Lower leg skin (tissue), 4 donors: ENCODE data around the gene PCCA. TPM values are rescaled to one million over a fixed set of nuclear protein-coding genes. Genes with fewer than 3 reads are reported as not detected.

Experiments used
- DNase-seq, 2 donors: peaks; one replicate each; pipeline ENCODE4 v3.0.0-alpha.2; 2019; ENCODE audit warnings: low spot score in 2 of 2
- H3K4me3 ChIP-seq: fragments of 200-600 bp; sonication (generic); 2 replicates; pipeline ENCODE4 v1.5.1; 2017; ENCODE audit warnings: mild to moderate bottlenecking, low read depth; ENCODE audit not compliant: poor library complexity, severe bottlenecking
- CTCF ChIP-seq, 3 donors: fragments of 450-650 bp; IDR thresholded peaks; one replicate each; pipeline ENCODE4 v1.5.1; 2016; ENCODE audit warnings: antibody characterized with exemption in 3 of 3, mild to moderate bottlenecking in 3 of 3, moderate library complexity in 2 of 3
- POLR2A ChIP-seq, 2 donors: fragments of 450-650 bp; IDR thresholded peaks; one replicate each; pipeline ENCODE4 v1.6.1; 2016 to 2017; ENCODE audit warnings: antibody characterized with exemption in 2 of 2, mild to moderate bottlenecking in 1 of 2, moderate library complexity in 1 of 2
- WGBS, 2 donors: methylation state at CpG; one replicate each; pipeline ENCODE4 v1.1.5; 2018; 5-methylcytosine and 5-hydroxymethylcytosine counted together
- intact Hi-C: fragments of 100-400 bp; cut with DNase I; formaldehyde crosslinking; loops from one replicate; pipeline ENCODE4 v1.15.0; 2023; ENCODE audit warnings: low total_unique reads
- total RNA-seq, 4 donors: library from RNA; depleted of rRNA; stranded (reverse); fragments of >200 nt; gene quantifications; one replicate each; pipeline ENCODE4 v1.1.0, GENCODE V29; 2016

Gene PCCA
- total RNA-seq, 4 donors from 2014 or later = 24.3 to 34.2 (median 26.2) TPM

GRCh38 chr13:100511466-100511865, 422.6 kb downstream of the PCCA start:
- no peak for DNase-seq
- intact Hi-C loops = loop anchor here (10.0 kb wide), 1 partner anchor 857 kb away; no protein-coding TSS in a partner anchor
- 73 to 75% methylated on average over 7 of the region's 7 CpGs for WGBS, 2 donors
- TF ChIP-seq CTCF (IDR thresholded peaks at IDR 0.05) (no peak), POLR2A (IDR thresholded peaks at IDR 0.05) (no peak)
- no peak overlapping the region for H3K4me3 ChIP-seq

- H3K4me3 ChIP-seq = no peak overlapping the region
- no peak for DNase-seq
- TF ChIP-seq POLR2A (IDR thresholded peaks at IDR 0.05) (no peak), CTCF (IDR thresholded peaks at IDR 0.05) (no peak)
- intact Hi-C loops = loop anchor here (10.0 kb wide), 1 partner anchor 858 kb away; no protein-coding TSS in a partner anchor
- 84 to 90% methylated on average over 9 of the region's 9 CpGs for WGBS, 2 donors
Observed at GRCh38 chr13:100512422-100512821, 423.5 kb downstream of the PCCA start.

- no peak for DNase-seq
- intact Hi-C loops = loop anchor here (10.0 kb wide), 1 partner anchor 858 kb away; no protein-coding TSS in a partner anchor
Observed at GRCh38 chr13:100513171-100513570, 424.3 kb downstream of the PCCA start.

GRCh38 chr13:100513987-100514670, 425.2 kb downstream of the PCCA start:
- intact Hi-C loops = loop anchor here (10.0 kb wide), 1 partner anchor 859 kb away; no protein-coding TSS in a partner anchor
- no peak for DNase-seq
- H3K4me3 ChIP-seq = no peak overlapping the region
- WGBS, 2 donors = 64 to 69% methylated on average over 8 of the region's 8 CpGs
- no peak for TF ChIP-seq POLR2A (IDR thresholded peaks at IDR 0.05)
- TF ChIP-seq CTCF (IDR thresholded peaks at IDR 0.05) = no peak

More at GRCh38 chr13:100513171-100513570, 424.3 kb downstream of the PCCA start:
- no peak overlapping the region for H3K4me3 ChIP-seq
- TF ChIP-seq POLR2A (IDR thresholded peaks at IDR 0.05) = no peak
- no peak for TF ChIP-seq CTCF (IDR thresholded peaks at IDR 0.05)
- WGBS, 2 donors = 80 to 81% methylated on average over 3 of the region's 3 CpGs

GRCh38 chr13:100514788-100515409, 426.0 kb downstream of the PCCA start:
- H3K4me3 ChIP-seq = no peak overlapping the region
- WGBS, 2 donors = 0 to 1% methylated on average over 5 of the region's 5 CpGs
- TF ChIP-seq POLR2A (IDR thresholded peaks at IDR 0.05) (no peak), CTCF (IDR thresholded peaks at IDR 0.05) (no peak)
- intact Hi-C loops = loop anchor here (10.0 kb wide), 1 partner anchor 860 kb away; no protein-coding TSS in a partner anchor
- peak; percentile 62 to 95 for DNase-seq
